Measurements from ENCODE around the gene KIF26A.

KIF26A gene

DNA sequence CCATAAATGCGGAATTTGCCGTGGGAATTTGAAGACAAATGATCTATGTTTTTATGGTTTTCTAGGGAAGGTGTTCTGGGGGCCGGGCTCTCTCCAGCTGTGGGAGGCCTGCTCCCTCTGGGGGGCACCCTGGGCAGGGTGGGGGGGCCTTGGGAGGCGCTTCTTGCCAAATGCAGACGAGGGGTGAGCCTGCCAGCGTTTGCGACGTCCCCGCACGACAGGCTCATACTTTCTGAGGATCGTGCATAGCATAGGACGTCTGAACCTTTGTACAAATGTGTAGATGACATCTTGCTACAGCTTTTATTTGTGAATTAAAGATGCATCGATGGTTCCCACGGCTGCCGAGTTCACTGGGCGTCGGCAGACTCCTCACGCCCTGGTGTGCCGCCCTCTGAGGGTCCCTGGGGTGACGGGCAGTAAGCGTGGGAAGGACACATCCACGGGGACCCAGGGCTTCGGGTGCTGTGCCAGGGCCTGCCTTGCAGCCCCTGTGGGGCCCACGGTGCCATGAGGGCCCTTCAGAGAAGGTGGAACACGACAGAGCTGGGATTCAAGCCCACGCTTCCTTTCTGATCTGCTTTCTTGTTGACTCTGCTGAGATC lies 42.3 kb downstream of the KIF26A start:
- Histone ChIP-seq H3K9me3 (ENCODE audit: low read length) (no peaks in the 10 kb centered on the region), H3K27me3 (ENCODE audit: insufficient read depth, low read length) (0 out of 2 replicates have a peak, but pooled peaks cover 4% of the 10 kb centered on the region), H3K79me2 (ENCODE audit: insufficient read depth, low read length) (no peaks in the 10 kb centered on the region), H3K4me3 (ENCODE audit: low read depth, low read length, poor library complexity, severe bottlenecking) (no peak overlapping the region), H3F3A (ENCODE audit: insufficient read depth, low read length) (no peaks in the 10 kb centered on the region), H3K36me3 (ENCODE audit: insufficient read depth, low read length) (no peaks in the 10 kb centered on the region), H3K9me2 (ENCODE audit: low read depth, low read length) (no peaks in the 10 kb centered on the region), H3K4me1 (ENCODE audit: insufficient read depth, low read length, severe bottlenecking) (no peaks in the 10 kb centered on the region), H3K27ac (ENCODE audit: low read depth, low read length, poor library complexity, severe bottlenecking) (no peak overlapping the region), H3K4me2 (ENCODE audit: low read length) (no peak overlapping the region), H3K9ac (ENCODE audit: low read length) (no peak overlapping the region), H4K20me1 (ENCODE audit: insufficient read depth, low read length) (no peaks in the 10 kb centered on the region), H2AFZ (ENCODE audit: low read length) (no peak overlapping the region)
- TF ChIP-seq EZH2 (IDR thresholded peaks at IDR 0.05; ENCODE audit: borderline replicate concordance, low read length) (no peak), CTCF (IDR thresholded peaks at IDR 0.05; ENCODE audit: low read length) (no peak)

DNA sequence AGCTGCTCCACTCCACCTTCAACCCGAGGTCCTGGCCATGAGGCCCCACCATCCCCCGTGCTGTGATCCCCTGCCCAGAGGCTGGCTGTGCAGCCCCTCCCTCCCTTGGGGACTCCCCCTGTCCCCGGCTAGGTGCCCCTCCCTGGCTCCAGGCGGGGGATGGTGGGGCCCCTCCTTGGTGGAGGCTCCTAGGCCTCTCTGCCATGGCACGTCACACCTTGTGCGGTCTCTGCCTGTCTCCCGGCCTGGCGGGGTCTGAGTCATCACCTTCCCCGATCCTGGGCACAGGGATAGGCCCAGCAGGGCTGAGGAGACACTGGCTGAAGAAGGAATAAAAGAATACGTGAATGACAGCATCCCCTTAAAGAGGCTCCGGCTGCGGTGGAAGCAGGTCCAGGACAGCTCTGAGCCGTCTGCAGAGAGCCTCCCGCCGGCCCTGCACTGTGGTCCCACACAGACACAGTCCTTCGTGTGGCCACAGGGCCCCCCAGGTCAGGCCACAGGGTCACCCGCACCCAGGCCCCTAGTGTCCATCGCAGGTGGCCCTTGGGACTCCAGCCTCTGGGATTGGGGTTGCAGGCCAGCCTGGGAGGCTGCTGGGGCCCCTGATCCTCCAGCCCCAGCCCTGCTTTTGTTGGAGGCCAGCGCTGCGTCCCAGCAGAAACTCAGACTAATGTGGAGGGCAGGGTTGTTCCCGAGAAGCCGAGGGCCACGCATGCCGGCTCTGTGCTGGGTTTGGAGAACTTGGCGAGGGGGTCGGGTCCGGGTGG lies 43.6 kb downstream of the KIF26A start:
- H3F3A ChIP-seq (ENCODE audit: insufficient read depth, low read length), result no peaks in the 10 kb centered on the region
- H4K20me1 ChIP-seq (ENCODE audit: insufficient read depth, low read length), result no peaks in the 10 kb centered on the region
- TF ChIP-seq CTCF (IDR thresholded peaks at IDR 0.05; ENCODE audit: low read length), result no peak
- no peak overlapping the region for H3K27ac ChIP-seq (ENCODE audit: low read depth, low read length, poor library complexity, severe bottlenecking)
- H2AFZ ChIP-seq (ENCODE audit: low read length), result no peak overlapping the region
- H3K27me3 ChIP-seq (ENCODE audit: insufficient read depth, low read length), result 0 out of 2 replicates have a peak, but pooled peaks cover 4% of the 10 kb centered on the region
- H3K9me3 ChIP-seq (ENCODE audit: low read length), result no peaks in the 10 kb centered on the region
- no peaks in the 10 kb centered on the region for H3K36me3 ChIP-seq (ENCODE audit: insufficient read depth, low read length)
- no peak overlapping the region for H3K4me3 ChIP-seq (ENCODE audit: low read depth, low read length, poor library complexity, severe bottlenecking)
- no peak overlapping the region for H3K9ac ChIP-seq (ENCODE audit: low read length)
- no peak overlapping the region for H3K4me2 ChIP-seq (ENCODE audit: low read length)
- no peaks in the 10 kb centered on the region for H3K79me2 ChIP-seq (ENCODE audit: insufficient read depth, low read length)
- no peaks in the 10 kb centered on the region for H3K4me1 ChIP-seq (ENCODE audit: insufficient read depth, low read length, severe bottlenecking)
- no peaks in the 10 kb centered on the region for H3K9me2 ChIP-seq (ENCODE audit: low read depth, low read length)

DNA sequence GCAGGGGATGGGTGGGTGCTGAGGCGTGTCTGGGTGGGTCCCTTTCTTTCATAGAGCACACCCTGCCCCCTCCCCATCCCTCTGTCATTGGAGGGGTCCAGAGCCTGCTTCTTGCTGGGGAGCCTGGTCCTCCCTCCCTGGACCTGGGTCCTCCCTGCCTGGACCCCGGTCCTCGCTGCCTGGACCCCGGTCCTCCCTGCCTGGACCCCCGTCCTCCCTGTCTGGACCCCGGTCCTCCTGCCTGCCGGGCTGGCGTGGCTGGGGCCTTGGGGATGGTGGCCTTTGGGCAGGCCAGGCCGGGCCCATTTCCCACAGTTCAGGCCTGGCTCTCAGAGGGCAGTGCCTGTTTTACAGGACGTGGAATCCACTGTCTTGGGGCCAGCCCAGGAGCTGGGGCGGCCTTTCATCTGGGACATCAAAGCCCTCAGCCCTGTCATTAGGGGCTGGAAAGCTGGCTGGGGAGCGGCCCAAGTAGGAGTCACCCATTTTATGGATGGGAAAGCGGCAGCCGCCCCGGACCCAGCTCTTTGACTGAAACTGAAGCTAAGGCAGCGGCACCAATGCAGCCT lies 44.6 kb downstream of the KIF26A start:
- H3K4me1 ChIP-seq (ENCODE audit: insufficient read depth, low read length, severe bottlenecking), result no peaks in the 10 kb centered on the region
- no peak overlapping the region for H3K9ac ChIP-seq (ENCODE audit: low read length)
- H3K79me2 ChIP-seq (ENCODE audit: insufficient read depth, low read length), result no peaks in the 10 kb centered on the region
- H3K27me3 ChIP-seq (ENCODE audit: insufficient read depth, low read length), result 0 out of 2 replicates have a peak, but pooled peaks cover 1% of the 10 kb centered on the region
- TF ChIP-seq CTCF (IDR thresholded peaks at IDR 0.05; ENCODE audit: low read length), result no peak
- no peak overlapping the region for H2AFZ ChIP-seq (ENCODE audit: low read length)
- H3K27ac ChIP-seq (ENCODE audit: low read depth, low read length, poor library complexity, severe bottlenecking), result no peak overlapping the region
- no peaks in the 10 kb centered on the region for H3K9me3 ChIP-seq (ENCODE audit: low read length)
- H4K20me1 ChIP-seq (ENCODE audit: insufficient read depth, low read length), result no peaks in the 10 kb centered on the region
- no peaks in the 10 kb centered on the region for H3F3A ChIP-seq (ENCODE audit: insufficient read depth, low read length)
- H3K36me3 ChIP-seq (ENCODE audit: insufficient read depth, low read length), result no peaks in the 10 kb centered on the region
- no peaks in the 10 kb centered on the region for H3K9me2 ChIP-seq (ENCODE audit: low read depth, low read length)
- no peak overlapping the region for H3K4me3 ChIP-seq (ENCODE audit: low read depth, low read length, poor library complexity, severe bottlenecking)
- no peak overlapping the region for H3K4me2 ChIP-seq (ENCODE audit: low read length)

Measured in OCI-LY1 (cell line).